Measurements from ENCODE around the gene PDGFC.

Gene PDGFC

DNA sequence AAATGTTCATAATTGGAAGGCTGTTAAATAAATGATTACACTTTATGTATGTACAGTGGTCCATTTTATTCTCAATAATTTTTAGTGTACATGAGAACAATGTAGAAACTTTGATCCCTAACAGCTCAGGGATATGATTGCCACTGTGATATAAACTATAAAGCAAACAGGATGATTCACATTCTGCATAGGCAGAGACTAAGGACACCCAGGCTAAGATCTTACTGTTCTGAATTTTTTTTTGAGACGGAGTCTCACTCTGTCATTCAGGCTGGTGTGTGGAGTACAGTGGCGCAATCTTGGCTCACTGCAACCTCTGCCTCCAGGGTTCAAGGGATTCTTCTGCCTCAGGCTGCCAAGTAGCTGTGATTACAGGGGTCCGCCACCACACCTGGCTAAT is 186.6 kb downstream of the PDGFC start:
- no peak for DNase-seq (ENCODE audit: low spot score)
- in situ Hi-C loops (cut with MboI; ENCODE audit: low pct_unique_long_range_greater_than_20kb, low sequenced_read_pairs, unreplicated experiment): no loop called here
- TF ChIP-seq CTCF (IDR thresholded peaks at IDR 0.05; ENCODE audit: extremely low read depth, insufficient read depth, missing control alignments): no peak

GRCh38 chr4:156783966-156784365 is 187.6 kb downstream of the PDGFC start:
- TF ChIP-seq CTCF (IDR thresholded peaks at IDR 0.05; ENCODE audit: extremely low read depth, insufficient read depth, missing control alignments): no peak

DNA sequence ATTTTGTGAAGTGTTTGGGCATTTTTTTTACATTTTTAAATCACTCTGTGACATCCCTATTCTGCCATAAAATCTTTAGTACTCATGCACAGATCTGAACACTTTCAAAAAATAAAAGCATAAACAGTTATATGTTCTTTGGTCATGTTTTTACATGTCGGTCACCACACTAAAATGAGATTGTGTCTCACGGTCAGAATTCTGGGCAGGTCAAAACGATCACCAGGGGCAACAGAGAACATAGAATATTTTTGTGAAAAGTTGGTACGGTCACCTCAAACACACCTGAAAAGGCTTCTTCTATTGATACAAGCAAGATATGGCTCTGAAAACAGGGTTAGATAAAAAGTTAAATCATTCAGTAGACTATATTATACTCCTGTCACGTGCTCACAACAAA is 189.1 kb downstream of the PDGFC start:
- in situ Hi-C loops (cut with MboI; ENCODE audit: low pct_unique_long_range_greater_than_20kb, low sequenced_read_pairs, unreplicated experiment): no loop called here

More at GRCh38 chr4:156783966-156784365, 187.6 kb downstream of the PDGFC start:
- in situ Hi-C loops (cut with MboI; ENCODE audit: low pct_unique_long_range_greater_than_20kb, low sequenced_read_pairs, unreplicated experiment): no loop called here
- DNase-seq (ENCODE audit: low spot score): no peak

GRCh38 chr4:156781852-156782251 is 189.7 kb downstream of the PDGFC start:
- in situ Hi-C loops (cut with MboI; ENCODE audit: low pct_unique_long_range_greater_than_20kb, low sequenced_read_pairs, unreplicated experiment): no loop called here
- no peak for DNase-seq (ENCODE audit: low spot score)
- no peak for TF ChIP-seq CTCF (IDR thresholded peaks at IDR 0.05; ENCODE audit: extremely low read depth, insufficient read depth, missing control alignments)

More for the DNA sequence above, 189.1 kb downstream of the PDGFC start:
- no peak for DNase-seq (ENCODE audit: low spot score)
- no peak for TF ChIP-seq CTCF (IDR thresholded peaks at IDR 0.05; ENCODE audit: extremely low read depth, insufficient read depth, missing control alignments)

- in situ Hi-C loops (cut with MboI; ENCODE audit: low pct_unique_long_range_greater_than_20kb, low sequenced_read_pairs, unreplicated experiment): no loop called here
- DNase-seq (ENCODE audit: low spot score): no peak
- TF ChIP-seq CTCF (IDR thresholded peaks at IDR 0.05; ENCODE audit: extremely low read depth, insufficient read depth, missing control alignments): no peak
Measured at GRCh38 chr4:156779774-156780173, 191.8 kb downstream of the PDGFC start.

GRCh38 chr4:156779042-156779441 is 192.6 kb downstream of the PDGFC start:
- TF ChIP-seq CTCF (IDR thresholded peaks at IDR 0.05; ENCODE audit: extremely low read depth, insufficient read depth, missing control alignments): no peak
- DNase-seq (ENCODE audit: low spot score): no peak
- in situ Hi-C loops (cut with MboI; ENCODE audit: low pct_unique_long_range_greater_than_20kb, low sequenced_read_pairs, unreplicated experiment): no loop called here

GRCh38 chr4:156778606-156779005 is 193.0 kb downstream of the PDGFC start:
- no peak for TF ChIP-seq CTCF (IDR thresholded peaks at IDR 0.05; ENCODE audit: extremely low read depth, insufficient read depth, missing control alignments)
- in situ Hi-C loops (cut with MboI; ENCODE audit: low pct_unique_long_range_greater_than_20kb, low sequenced_read_pairs, unreplicated experiment): no loop called here
- no peak for DNase-seq (ENCODE audit: low spot score)
